GM10266 (cell line): ENCODE measurements around the gene SFT2D3.

ENCODE experiments used
- DNase-seq: peaks from one replicate; pipeline ENCODE4 v3.0.0; 2012; ENCODE audit errors: extremely low spot score
- CTCF ChIP-seq: IDR thresholded peaks from 2 replicates; pipeline ENCODE4 v1.5.1; 2012; ENCODE audit warnings: mild to moderate bottlenecking, low read depth; ENCODE audit not compliant: control insufficient read depth, insufficient read depth; ENCODE audit errors: missing control alignments

Gene SFT2D3

DNA sequence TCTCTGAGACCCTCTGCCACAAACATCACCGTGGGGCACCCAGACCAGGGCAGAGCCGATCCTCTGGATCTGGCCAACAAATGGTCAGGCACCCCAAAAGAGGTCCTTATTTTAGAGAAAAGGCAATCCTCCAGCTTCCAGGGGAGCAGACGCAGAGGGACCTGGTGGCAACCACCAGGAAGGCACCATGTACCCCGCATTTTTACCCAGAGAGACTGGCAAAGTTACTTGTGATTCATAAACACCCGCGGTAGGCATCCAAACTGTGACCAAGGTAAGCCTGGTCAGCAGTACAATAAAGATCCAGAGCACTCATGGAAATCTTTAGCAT lies 36.4 kb upstream of the SFT2D3 start:
- no peak for DNase-seq
- TF ChIP-seq CTCF, result no peak

DNA sequence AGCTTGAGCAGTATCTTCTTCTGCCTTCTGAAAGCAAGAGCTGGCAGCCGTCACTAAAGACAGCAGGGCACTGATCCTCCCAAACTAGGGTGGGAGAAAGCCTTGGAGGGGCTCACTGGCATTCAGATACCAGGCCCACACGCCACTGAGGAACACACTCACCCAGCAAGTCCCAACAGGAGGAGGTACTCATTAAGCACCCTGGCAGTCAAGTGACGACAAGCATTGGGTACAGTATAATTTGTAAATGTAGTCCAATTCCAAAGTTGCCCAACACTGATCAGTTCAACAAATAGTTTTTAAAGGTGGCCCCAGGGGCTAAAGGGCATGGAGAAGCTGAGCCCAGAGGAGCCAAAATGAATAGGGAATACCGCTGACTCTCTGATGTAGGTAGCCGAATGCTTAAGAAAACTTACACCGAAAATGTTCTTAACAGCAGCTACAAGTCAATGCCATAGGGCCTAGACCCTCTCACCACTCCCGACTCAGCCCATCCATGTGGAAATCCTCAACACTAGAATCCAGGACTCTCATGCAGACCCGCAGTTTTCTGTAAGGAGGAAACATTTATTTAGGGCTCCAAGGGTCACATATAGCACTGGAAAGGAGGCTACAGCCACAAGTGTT lies 35.9 kb upstream of the SFT2D3 start:
- TF ChIP-seq CTCF, result no peak

DNA sequence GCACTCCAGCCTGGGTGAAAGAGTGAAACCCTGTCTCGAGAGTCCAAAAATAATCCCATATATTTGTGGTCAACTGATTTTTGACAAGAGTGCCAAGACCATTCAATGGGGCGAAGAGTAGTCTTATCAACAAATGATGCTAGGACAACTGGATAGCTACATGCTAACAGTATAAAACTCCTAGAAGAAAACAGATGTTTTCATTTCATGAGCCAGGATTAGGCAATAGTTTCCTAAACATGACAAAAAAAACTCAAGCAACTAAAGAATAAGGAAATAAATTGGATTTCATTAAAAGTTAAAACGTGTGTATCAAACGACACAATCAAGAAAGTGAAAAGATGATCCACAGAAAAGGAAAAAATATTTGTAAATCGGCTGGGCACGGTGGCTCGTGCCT lies 32.2 kb upstream of the SFT2D3 start:
- no peak for DNase-seq
- TF ChIP-seq CTCF, result no peak

More for the DNA sequence above, 35.9 kb upstream of the SFT2D3 start:
- DNase-seq, result no peak

GRCh38 chr2:127670055-127670956 lies 31.0 kb upstream of the SFT2D3 start:
- no peak for TF ChIP-seq CTCF
- no peak for DNase-seq

DNA sequence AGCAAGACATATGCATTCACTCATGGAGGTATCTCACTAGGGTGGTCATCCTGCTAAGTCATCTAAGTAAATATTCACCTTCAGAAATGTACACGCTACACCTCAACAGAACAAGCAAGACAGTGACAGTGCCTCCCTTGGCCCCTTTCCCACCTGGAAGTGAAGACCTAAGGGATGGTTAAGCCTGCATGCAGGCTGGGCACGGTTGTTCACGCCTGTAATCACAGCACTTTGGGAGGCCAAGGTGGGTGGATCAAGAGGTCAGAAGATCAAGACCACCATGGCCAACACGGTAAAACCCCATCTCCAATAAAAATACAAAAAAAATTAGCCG lies 30.4 kb upstream of the SFT2D3 start:
- no peak for DNase-seq
- no peak for TF ChIP-seq CTCF

- TF ChIP-seq CTCF, result no peak
- no peak for DNase-seq
Measured at GRCh38 chr2:127671557-127672302, 29.6 kb upstream of the SFT2D3 start.
